Kidney epithelial cell (primary cell): ENCODE measurements around the gene EHBP1. TPM values are rescaled to one million over a fixed set of nuclear protein-coding genes. Genes with fewer than 3 reads are reported as not detected.

Source experiments
- DNase-seq: peaks from one replicate; pipeline ENCODE4 v3.0.0-alpha.2; 2010; ENCODE audit warnings: low read depth
- H3K27me3 ChIP-seq: 2 replicates; pipeline ENCODE4 v1.6.0; 2011; ENCODE audit warnings: low read length; ENCODE audit not compliant: control insufficient read depth, insufficient read depth
- H3K36me3 ChIP-seq: 2 replicates; pipeline ENCODE4 v1.5.1; 2011; ENCODE audit warnings: low read length; ENCODE audit not compliant: control insufficient read depth, insufficient read depth
- H3K4me3 ChIP-seq: 2 replicates; pipeline ENCODE4 v1.5.1; 2011; ENCODE audit warnings: low read depth, mild to moderate bottlenecking, control low read depth, low read length
- CTCF ChIP-seq: IDR thresholded peaks from 2 replicates; pipeline ENCODE4 v1.5.1; 2011; ENCODE audit warnings: mild to moderate bottlenecking, moderate library complexity, low read length, control low read depth, inconsistent platforms; ENCODE audit not compliant: insufficient read depth, poor library complexity, severe bottlenecking
- total RNA-seq: library from RNA; depleted of rRNA; stranded (reverse); fragments of >200 nt; gene quantifications from 2 replicates; pipeline ENCODE4 v1.2.3, GENCODE V29; 2015

The EHBP1 gene
- total RNA-seq, 1 donor from 2014 or later: 22.9 TPM

- Histone ChIP-seq H3K4me3 (no peak overlapping the region), H3K27me3 (peaks cover 97% of the 10 kb centered on the region), H3K36me3 (no peaks in the 10 kb centered on the region)
- DNase-seq: no peak
- TF ChIP-seq CTCF: no peak
Measured at GRCh38 chr2:63053081-63053888, 347.8 kb downstream of the EHBP1 start.

- Histone ChIP-seq H3K27me3 (peaks cover 97% of the 10 kb centered on the region), H3K4me3 (no peak overlapping the region), H3K36me3 (no peaks in the 10 kb centered on the region)
- no peak for DNase-seq
- peak; percentile 61 for TF ChIP-seq CTCF
Measured at GRCh38 chr2:63053889-63054602, 348.5 kb downstream of the EHBP1 start.

GRCh38 chr2:63054841-63055225, 349.3 kb downstream of the EHBP1 start:
- no peaks in the 10 kb centered on the region for H3K36me3 ChIP-seq
- peaks cover 96% of the 10 kb centered on the region for H3K27me3 ChIP-seq
- no peak for TF ChIP-seq CTCF
- DNase-seq: no peak
- H3K4me3 ChIP-seq: no peak overlapping the region

GRCh38 chr2:63055226-63056106, 350.0 kb downstream of the EHBP1 start:
- Histone ChIP-seq H3K4me3 (no peak overlapping the region), H3K36me3 (no peaks in the 10 kb centered on the region), H3K27me3 (peaks cover 94% of the 10 kb centered on the region)
- DNase-seq: no peak
- no peak for TF ChIP-seq CTCF

- DNase-seq: no peak
- TF ChIP-seq CTCF: no peak
- Histone ChIP-seq H3K4me3 (no peak overlapping the region), H3K36me3 (no peaks in the 10 kb centered on the region), H3K27me3 (peaks cover 86% of the 10 kb centered on the region)
Measured at GRCh38 chr2:63056107-63057050, 350.9 kb downstream of the EHBP1 start.
